SK-N-SH (cell line): Measurements from ENCODE around the gene HBG2. TPM values are rescaled to one million over a fixed set of nuclear protein-coding genes. Genes with fewer than 3 reads are reported as not detected.

Source experiments
- CTCF ChIA-PET: fragments of 300-600, 350-600 bp; formaldehyde crosslinking; extraction: SDS; loops from one replicate; lab custom pipeline; 2021; lab: Yijun Ruan, JAX
- POLR2A ChIA-PET: fragments of 350-600 bp; sonication (Branson Sonifier 250); formaldehyde crosslinking; extraction: SDS; loops from one replicate; lab custom pipeline; 2020; ENCODE audit warnings: antibody characterized with exemption, inconsistent platforms; lab: Yijun Ruan, JAX
- DNase-seq: peaks from one replicate; pipeline ENCODE4 v3.0.0; 2012
- H2AFZ ChIP-seq: fragments of 200-600 bp; sonication (generic); 2 replicates; pipeline ENCODE4 v1.8.1; 2016; ENCODE audit warnings: antibody characterized with exemption, mild to moderate bottlenecking, low read depth
- H3F3A ChIP-seq: fragments of 200-600 bp; sonication (generic); replicated peaks from 2 replicates; pipeline ENCODE3; 2016; ENCODE audit warnings: antibody characterized with exemption, mild to moderate bottlenecking; ENCODE audit not compliant: insufficient read depth
- H3K27ac ChIP-seq, 2 experiments: fragments of 200-500 bp in 1 of 2; fragments of 200-600 bp in 1 of 2; sonication (Bioruptor generic) in 1 of 2; sonication (generic), shearing (Covaris generic) in 1 of 2; 2 replicates each; pipeline versions ENCODE4 v1.5.1 to v1.6.1; 2014 to 2016; ENCODE audit warnings: low read depth in 2 of 2, inconsistent platforms in 1 of 2, low read length in 1 of 2, mild to moderate bottlenecking in 1 of 2, mixed read lengths in 1 of 2
- H3K27me3 ChIP-seq: fragments of 200-600 bp; sonication (generic), shearing (Covaris generic); 2 replicates; pipeline ENCODE4 v1.6.1; 2016; ENCODE audit warnings: mixed run types; ENCODE audit not compliant: insufficient read depth
- H3K36me3 ChIP-seq, 2 experiments: fragments of 200-500 bp in 1 of 2; fragments of 200-600 bp in 1 of 2; sonication (Bioruptor generic) in 1 of 2; sonication (generic) in 1 of 2; replicated peaks in 1 of 2; 2 replicates each; pipeline versions ENCODE3 to v1.5.1; 2014 to 2016; ENCODE audit warnings: low read length in 1 of 2, mild to moderate bottlenecking in 1 of 2; ENCODE audit not compliant: insufficient read depth in 2 of 2, control insufficient read depth in 1 of 2
- H3K4me1 ChIP-seq, 2 experiments: fragments of 200-500 bp in 1 of 2; fragments of 200-600 bp in 1 of 2; sonication (Bioruptor generic) in 1 of 2; sonication (generic), shearing (Covaris generic) in 1 of 2; 2 replicates each; pipeline versions ENCODE4 v1.5.1 to v1.6.1; 2014 to 2016; ENCODE audit warnings: low read depth in 1 of 2, low read length in 1 of 2, mixed run types in 1 of 2; ENCODE audit not compliant: insufficient read depth in 2 of 2, control insufficient read depth in 1 of 2
- H3K4me2 ChIP-seq: fragments of 200-600 bp; sonication (generic), shearing (Covaris generic); 2 replicates; pipeline ENCODE4 v1.6.1; 2017; ENCODE audit warnings: mixed run types
- H3K4me3 ChIP-seq, 2 experiments: fragments of 200-500 bp in 1 of 2; fragments of 200-600 bp in 1 of 2; sonication (Bioruptor generic) in 1 of 2; sonication (generic), shearing (Covaris generic) in 1 of 2; 2 replicates each; pipeline versions ENCODE4 v1.5.1 to v1.8.1; 2014 to 2016; ENCODE audit warnings: low read depth in 2 of 2, inconsistent platforms in 1 of 2, low read length in 1 of 2, mild to moderate bottlenecking in 1 of 2, mixed read lengths in 1 of 2, moderate library complexity in 1 of 2
- H3K79me2 ChIP-seq: fragments of 200-600 bp; sonication (generic); 2 replicates; pipeline ENCODE4 v1.8.1; 2017; ENCODE audit warnings: mild to moderate bottlenecking; ENCODE audit not compliant: insufficient read depth
- H3K9ac ChIP-seq: fragments of 200-600 bp; sonication (generic); 2 replicates; pipeline ENCODE4 v1.6.1; 2017; ENCODE audit warnings: mixed run types
- H3K9me2 ChIP-seq: fragments of 200-600 bp; sonication (generic); 2 replicates; pipeline ENCODE4 v1.6.1; 2017; ENCODE audit warnings: mixed run types
- H3K9me3 ChIP-seq: fragments of 200-600 bp; sonication (generic); 2 replicates; pipeline ENCODE4 v1.6.1; 2017; ENCODE audit warnings: mixed run types, mild to moderate bottlenecking, moderate library complexity
- H4K20me1 ChIP-seq: fragments of 200-600 bp; sonication (generic); 2 replicates; pipeline ENCODE4 v1.6.1; 2017; ENCODE audit warnings: mild to moderate bottlenecking, mixed run types; ENCODE audit not compliant: insufficient read depth
- ELF1 ChIP-seq: IDR thresholded peaks from 2 replicates; pipeline ENCODE4 v1.4.0; 2012
- FOSL2 ChIP-seq: IDR thresholded peaks from 2 replicates; pipeline ENCODE4 v1.4.0; 2012; ENCODE audit warnings: low read depth, mild to moderate bottlenecking, moderate library complexity, borderline replicate concordance
- MEF2A ChIP-seq: IDR thresholded peaks from 2 replicates; pipeline ENCODE4 v1.4.0; 2012; ENCODE audit warnings: low read depth, borderline replicate concordance
- MXI1 ChIP-seq: IDR thresholded peaks from 2 replicates; pipeline ENCODE4 v1.6.1; 2012; ENCODE audit warnings: mild to moderate bottlenecking, low read depth, low read length, improper control_type of control experiment
- NFIC ChIP-seq: IDR thresholded peaks from 2 replicates; pipeline ENCODE4 v1.4.0; 2012; ENCODE audit warnings: borderline replicate concordance
- RAD21 ChIP-seq: IDR thresholded peaks from 2 replicates; pipeline ENCODE4 v1.6.1; 2012; ENCODE audit warnings: mild to moderate bottlenecking, low read length
- RCOR1 ChIP-seq: fragments of 150-350 bp; IDR thresholded peaks from 2 replicates; pipeline ENCODE4 v1.6.1; 2017; ENCODE audit warnings: antibody characterized with exemption, low read length
- SMC3 ChIP-seq: IDR thresholded peaks from 2 replicates; pipeline ENCODE4 v1.6.1; 2012; ENCODE audit warnings: low read depth, low read length, improper control_type of control experiment
- USF2 ChIP-seq: fragments of 150-350 bp; IDR thresholded peaks from 2 replicates; pipeline ENCODE4 v1.6.1; 2017; ENCODE audit warnings: antibody characterized with exemption, low read length, low read depth, borderline replicate concordance
- YY1 ChIP-seq: IDR thresholded peaks from 2 replicates; pipeline ENCODE4 v1.4.0; 2012; ENCODE audit warnings: low read depth, mild to moderate bottlenecking
- WGBS: methylation state at CpG from one replicate; pipeline ENCODE4 v1.1.6; 2017; ENCODE audit warnings: low lambda C conversion rate; 5-methylcytosine and 5-hydroxymethylcytosine counted together
- polyA plus RNA-seq, 3 experiments: library from polyadenylated mRNA; depleted of rRNA; stranded (reverse); fragments of >200 nt; gene quantifications; 2 replicates each; pipeline ENCODE4 v1.2.3, GENCODE V29; 2012
- TF ChIP-seq, protein P1 (sequence below): fragments of 200-600 bp; sonication (generic); IDR thresholded peaks from 2 replicates; pipeline ENCODE4 v1.6.1; 2017; ENCODE audit warnings: antibody characterized with exemption, mild to moderate bottlenecking, moderate library complexity
- TF ChIP-seq, protein P2 (sequence below): IDR thresholded peaks from 2 replicates; pipeline ENCODE4 v1.6.1; 2012; ENCODE audit warnings: mild to moderate bottlenecking, low read depth, low read length, moderate library complexity
- TF ChIP-seq, protein P3 (sequence below): IDR thresholded peaks from 2 replicates; pipeline ENCODE4 v1.4.0; 2012; ENCODE audit warnings: low read depth, borderline replicate concordance

Gene HBG2
- polyA plus RNA-seq, 1 of the 3 experiments (the other 2 are of a cell fraction), result 0.33 TPM

DNA sequence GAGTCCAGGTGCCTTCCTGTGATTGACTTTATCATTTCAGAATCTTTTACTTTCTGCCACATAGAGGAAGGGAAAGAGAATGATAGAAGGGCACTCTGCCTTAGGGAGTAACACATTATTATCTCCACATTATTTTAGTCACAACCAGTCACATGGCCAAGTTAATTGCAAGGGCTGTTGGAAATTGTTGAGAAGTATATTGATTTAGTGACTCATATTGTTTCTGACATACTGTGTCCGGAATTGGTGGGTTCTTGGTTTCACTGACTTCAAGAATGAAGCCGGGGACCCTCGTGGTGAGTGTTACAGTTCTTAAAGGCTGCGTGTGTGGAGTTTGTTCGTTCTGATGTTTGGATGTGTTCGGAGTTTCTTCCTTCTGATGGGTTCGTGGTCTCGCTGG is 38.4 kb upstream of the HBG2 start:
- ChIA-PET CTCF (no interaction called here), POLR2A (no interaction called here)
- 10% methylated on average over 8 of the region's 8 CpGs for WGBS
- no peaks in the 10 kb centered on the region for H3K79me2 ChIP-seq
- H3K4me1 ChIP-seq, result no peaks in the 10 kb centered on the region
- H3K27ac ChIP-seq, result no peak overlapping the region
- peaks cover 4% of the 10 kb centered on the region; the same call in 1 of the 2 replicates for H3K27me3 ChIP-seq
- TF ChIP-seq USF2 (no peak), MXI1 (no peak), FOSL2 (no peak), ELF1 (no peak)
- no peaks in the 10 kb centered on the region for H3K9me3 ChIP-seq
- no peaks in the 10 kb centered on the region for H3K36me3 ChIP-seq
- peak overlapping the region; percentile 67; the same call in 1 of the 2 replicates for H2AFZ ChIP-seq
- H3K9me2 ChIP-seq, result no peaks in the 10 kb centered on the region
- H4K20me1 ChIP-seq, result no peaks in the 10 kb centered on the region
- no peak overlapping the region; a peak in 1 of 4 replicates for H3K4me3 ChIP-seq
- DNase-seq, result no peak
- H3K9ac ChIP-seq, result no peak overlapping the region
- peak overlapping the region; percentile 38; the same call in 1 of the 2 replicates for H3K4me2 ChIP-seq
- no peaks in the 10 kb centered on the region for H3F3A ChIP-seq

DNA sequence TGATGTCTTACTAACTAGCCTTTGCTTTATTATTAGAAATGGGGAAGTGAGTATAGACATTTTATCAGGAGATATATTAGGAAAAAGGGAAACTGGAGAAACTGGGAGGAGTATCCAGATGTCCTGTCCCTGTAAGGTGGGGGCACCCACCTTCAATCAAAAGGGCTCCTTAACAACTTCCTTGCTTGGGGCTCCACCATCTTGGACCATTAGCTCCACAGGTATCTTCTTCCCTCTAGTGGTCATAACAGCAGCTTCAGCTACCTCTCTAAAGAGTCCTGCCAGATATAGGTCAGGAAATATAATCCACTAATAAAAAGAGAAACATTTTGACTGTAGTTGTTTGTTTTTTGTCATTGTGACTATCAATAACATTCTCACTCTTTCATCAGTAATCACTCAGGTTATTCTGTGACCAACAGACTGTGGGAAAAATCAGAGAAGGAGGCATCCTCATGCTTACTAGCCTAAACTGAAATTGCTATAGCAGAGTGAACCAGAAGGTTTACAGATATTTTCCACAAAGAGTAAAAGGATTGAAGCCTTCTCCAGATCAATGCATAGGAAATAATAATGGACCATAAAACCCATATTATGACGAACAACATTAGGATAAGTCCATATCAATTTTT is 36.7 kb upstream of the HBG2 start:
- no peaks in the 10 kb centered on the region for H3K27me3 ChIP-seq
- no peaks in the 10 kb centered on the region for H3K36me3 ChIP-seq
- CTCF ChIA-PET, result no interaction called here
- no peak overlapping the region for H3K4me2 ChIP-seq
- no peaks in the 10 kb centered on the region for H3K4me1 ChIP-seq
- TF ChIP-seq, protein P1, sequence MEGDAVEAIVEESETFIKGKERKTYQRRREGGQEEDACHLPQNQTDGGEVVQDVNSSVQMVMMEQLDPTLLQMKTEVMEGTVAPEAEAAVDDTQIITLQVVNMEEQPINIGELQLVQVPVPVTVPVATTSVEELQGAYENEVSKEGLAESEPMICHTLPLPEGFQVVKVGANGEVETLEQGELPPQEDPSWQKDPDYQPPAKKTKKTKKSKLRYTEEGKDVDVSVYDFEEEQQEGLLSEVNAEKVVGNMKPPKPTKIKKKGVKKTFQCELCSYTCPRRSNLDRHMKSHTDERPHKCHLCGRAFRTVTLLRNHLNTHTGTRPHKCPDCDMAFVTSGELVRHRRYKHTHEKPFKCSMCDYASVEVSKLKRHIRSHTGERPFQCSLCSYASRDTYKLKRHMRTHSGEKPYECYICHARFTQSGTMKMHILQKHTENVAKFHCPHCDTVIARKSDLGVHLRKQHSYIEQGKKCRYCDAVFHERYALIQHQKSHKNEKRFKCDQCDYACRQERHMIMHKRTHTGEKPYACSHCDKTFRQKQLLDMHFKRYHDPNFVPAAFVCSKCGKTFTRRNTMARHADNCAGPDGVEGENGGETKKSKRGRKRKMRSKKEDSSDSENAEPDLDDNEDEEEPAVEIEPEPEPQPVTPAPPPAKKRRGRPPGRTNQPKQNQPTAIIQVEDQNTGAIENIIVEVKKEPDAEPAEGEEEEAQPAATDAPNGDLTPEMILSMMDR, result peak; percentile 53
- TF ChIP-seq RAD21 (peak; percentile 39), MEF2A (no peak), YY1 (peak; percentile 34; the same call in 1 of the 2 replicates)
- H2AFZ ChIP-seq, result no peak overlapping the region
- peak; percentile 9 for DNase-seq
- no peaks in the 10 kb centered on the region for H3K9me3 ChIP-seq
- no peaks in the 10 kb centered on the region for H3K9me2 ChIP-seq
- H3K9ac ChIP-seq, result no peak overlapping the region
- POLR2A ChIA-PET, result no interaction called here
- 0% methylated on average over 1 of the region's 1 CpG for WGBS
- H3K27ac ChIP-seq, result no peak overlapping the region
- H3K4me3 ChIP-seq, result no peak overlapping the region
- no peaks in the 10 kb centered on the region for H3K79me2 ChIP-seq
- no peaks in the 10 kb centered on the region for H4K20me1 ChIP-seq
- H3F3A ChIP-seq, result no peaks in the 10 kb centered on the region

- Histone ChIP-seq H3K9me2 (no peaks in the 10 kb centered on the region), H4K20me1 (no peaks in the 10 kb centered on the region), H3K79me2 (no peaks in the 10 kb centered on the region), H3F3A (no peaks in the 10 kb centered on the region), H3K4me2 (no peak overlapping the region), H3K36me3 (no peaks in the 10 kb centered on the region), H3K4me1 (no peaks in the 10 kb centered on the region), H2AFZ (no peak overlapping the region), H3K27me3 (no peaks in the 10 kb centered on the region), H3K4me3 (no peak overlapping the region), H3K9me3 (no peaks in the 10 kb centered on the region), H3K27ac (no peak overlapping the region), H3K9ac (no peak overlapping the region)
- WGBS, result 15% methylated on average over 1 of the region's 1 CpG
- no peak for DNase-seq
- POLR2A ChIA-PET, result no interaction called here
- CTCF ChIA-PET, result no interaction called here
- TF ChIP-seq, protein P2, sequence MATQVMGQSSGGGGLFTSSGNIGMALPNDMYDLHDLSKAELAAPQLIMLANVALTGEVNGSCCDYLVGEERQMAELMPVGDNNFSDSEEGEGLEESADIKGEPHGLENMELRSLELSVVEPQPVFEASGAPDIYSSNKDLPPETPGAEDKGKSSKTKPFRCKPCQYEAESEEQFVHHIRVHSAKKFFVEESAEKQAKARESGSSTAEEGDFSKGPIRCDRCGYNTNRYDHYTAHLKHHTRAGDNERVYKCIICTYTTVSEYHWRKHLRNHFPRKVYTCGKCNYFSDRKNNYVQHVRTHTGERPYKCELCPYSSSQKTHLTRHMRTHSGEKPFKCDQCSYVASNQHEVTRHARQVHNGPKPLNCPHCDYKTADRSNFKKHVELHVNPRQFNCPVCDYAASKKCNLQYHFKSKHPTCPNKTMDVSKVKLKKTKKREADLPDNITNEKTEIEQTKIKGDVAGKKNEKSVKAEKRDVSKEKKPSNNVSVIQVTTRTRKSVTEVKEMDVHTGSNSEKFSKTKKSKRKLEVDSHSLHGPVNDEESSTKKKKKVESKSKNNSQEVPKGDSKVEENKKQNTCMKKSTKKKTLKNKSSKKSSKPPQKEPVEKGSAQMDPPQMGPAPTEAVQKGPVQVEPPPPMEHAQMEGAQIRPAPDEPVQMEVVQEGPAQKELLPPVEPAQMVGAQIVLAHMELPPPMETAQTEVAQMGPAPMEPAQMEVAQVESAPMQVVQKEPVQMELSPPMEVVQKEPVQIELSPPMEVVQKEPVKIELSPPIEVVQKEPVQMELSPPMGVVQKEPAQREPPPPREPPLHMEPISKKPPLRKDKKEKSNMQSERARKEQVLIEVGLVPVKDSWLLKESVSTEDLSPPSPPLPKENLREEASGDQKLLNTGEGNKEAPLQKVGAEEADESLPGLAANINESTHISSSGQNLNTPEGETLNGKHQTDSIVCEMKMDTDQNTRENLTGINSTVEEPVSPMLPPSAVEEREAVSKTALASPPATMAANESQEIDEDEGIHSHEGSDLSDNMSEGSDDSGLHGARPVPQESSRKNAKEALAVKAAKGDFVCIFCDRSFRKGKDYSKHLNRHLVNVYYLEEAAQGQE, result no peak
- TF ChIP-seq RCOR1 (no peak), NFIC (no peak), SMC3 (no peak), ELF1 (no peak)
- TF ChIP-seq, protein P3, sequence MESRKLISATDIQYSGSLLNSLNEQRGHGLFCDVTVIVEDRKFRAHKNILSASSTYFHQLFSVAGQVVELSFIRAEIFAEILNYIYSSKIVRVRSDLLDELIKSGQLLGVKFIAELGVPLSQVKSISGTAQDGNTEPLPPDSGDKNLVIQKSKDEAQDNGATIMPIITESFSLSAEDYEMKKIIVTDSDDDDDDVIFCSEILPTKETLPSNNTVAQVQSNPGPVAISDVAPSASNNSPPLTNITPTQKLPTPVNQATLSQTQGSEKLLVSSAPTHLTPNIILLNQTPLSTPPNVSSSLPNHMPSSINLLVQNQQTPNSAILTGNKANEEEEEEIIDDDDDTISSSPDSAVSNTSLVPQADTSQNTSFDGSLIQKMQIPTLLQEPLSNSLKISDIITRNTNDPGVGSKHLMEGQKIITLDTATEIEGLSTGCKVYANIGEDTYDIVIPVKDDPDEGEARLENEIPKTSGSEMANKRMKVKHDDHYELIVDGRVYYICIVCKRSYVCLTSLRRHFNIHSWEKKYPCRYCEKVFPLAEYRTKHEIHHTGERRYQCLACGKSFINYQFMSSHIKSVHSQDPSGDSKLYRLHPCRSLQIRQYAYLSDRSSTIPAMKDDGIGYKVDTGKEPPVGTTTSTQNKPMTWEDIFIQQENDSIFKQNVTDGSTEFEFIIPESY, result no peak
These were observed 35.5 kb upstream of the HBG2 start for GRCh38 chr11:5290106-5290505.
